ENCODE data around the gene C5orf24.
A peak's percentile ranks its signal among the peaks of the same experiment; 100 is the strongest.

Gene C5orf24

DNA sequence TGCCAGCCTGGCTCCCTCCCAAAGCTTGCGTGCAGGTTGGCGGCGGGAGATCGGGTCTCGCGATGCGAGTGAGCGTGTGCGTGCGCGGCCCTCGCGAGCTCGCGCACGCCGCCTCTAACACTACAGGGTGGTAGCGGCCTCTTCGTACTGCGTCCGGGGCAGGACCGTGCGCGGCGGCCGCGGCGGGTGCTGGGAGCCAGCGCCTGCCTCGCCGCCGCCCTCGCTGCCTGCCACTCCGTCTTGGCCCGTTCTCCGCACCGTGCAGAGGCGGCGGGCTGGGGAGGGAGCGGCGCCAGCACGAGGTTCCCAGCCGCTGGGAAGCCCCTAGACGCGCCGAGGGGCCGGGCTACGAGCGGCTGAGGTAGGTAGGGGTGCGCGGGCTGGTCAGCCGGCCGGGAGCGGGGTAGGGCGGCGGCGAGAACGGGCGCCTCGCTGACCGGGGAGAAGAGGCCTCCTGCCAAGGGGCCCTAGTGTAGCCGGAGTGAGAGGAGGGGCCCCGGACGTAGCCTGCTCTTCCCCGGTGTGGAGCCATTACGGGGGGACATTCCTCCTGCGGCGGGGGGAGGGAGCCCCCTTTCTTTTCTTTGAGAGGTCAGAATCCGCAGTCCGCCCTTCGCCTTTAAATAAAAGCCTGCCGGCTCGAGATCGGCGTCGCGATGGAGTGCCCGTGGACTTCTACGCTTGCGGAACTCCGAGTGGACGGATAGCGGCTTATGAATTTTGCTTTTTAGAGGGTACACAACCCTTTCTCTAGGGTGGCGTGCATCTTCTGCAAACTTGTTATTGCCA, at the start of gene C5orf24:
Gene C5orf24, plus strand, starts transcription at position 117 of the 789 bp plus-strand sequence. CDS start 8,933 bp downstream, outside the sequence.
- Histone ChIP-seq H3K4me1 (ENCODE audit: low read length) (peaks cover 10% of the 10 kb centered on the region), H3K27me3 (replicated peaks; ENCODE audit: insufficient read depth, low read length) (no peaks in the 10 kb centered on the region), H3K27ac (ENCODE audit: low read length) (peak within 1 kb of the TSS; percentile 87), H3K36me3 (replicated peaks; ENCODE audit: insufficient read depth, low read length) (no peaks in the 10 kb centered on the region; the same call in 1 of the 2 replicates), H3K4me3 (ENCODE audit: low read length) (peak within 1 kb of the TSS; percentile 94), H3K9me2 (replicated peaks; ENCODE audit: insufficient read depth, low read length) (no peaks in the 10 kb centered on the region), H2AFZ (ENCODE audit: low read length) (peak within 1 kb of the TSS; percentile 81), H3K9me3 (replicated peaks; ENCODE audit: insufficient read depth, low read length) (no peaks in the 10 kb centered on the region), H3K9ac (ENCODE audit: low read length) (peak within 1 kb of the TSS; percentile 96), H3F3A (ENCODE audit: insufficient read depth, low read length) (peaks cover 15% of the 10 kb centered on the region), H3K79me2 (ENCODE audit: low read length) (peaks cover 36% of the 10 kb centered on the region), H3K4me2 (ENCODE audit: low read depth, low read length) (peak within 1 kb of the TSS; percentile 64), H4K20me1 (ENCODE audit: insufficient read depth, low read length) (no peaks in the 10 kb centered on the region)
- DNase-seq, result peak; percentile 96
- no peak for TF ChIP-seq EZH2phosphoT487 (IDR thresholded peaks at IDR 0.05; ENCODE audit: low read length)

DNA sequence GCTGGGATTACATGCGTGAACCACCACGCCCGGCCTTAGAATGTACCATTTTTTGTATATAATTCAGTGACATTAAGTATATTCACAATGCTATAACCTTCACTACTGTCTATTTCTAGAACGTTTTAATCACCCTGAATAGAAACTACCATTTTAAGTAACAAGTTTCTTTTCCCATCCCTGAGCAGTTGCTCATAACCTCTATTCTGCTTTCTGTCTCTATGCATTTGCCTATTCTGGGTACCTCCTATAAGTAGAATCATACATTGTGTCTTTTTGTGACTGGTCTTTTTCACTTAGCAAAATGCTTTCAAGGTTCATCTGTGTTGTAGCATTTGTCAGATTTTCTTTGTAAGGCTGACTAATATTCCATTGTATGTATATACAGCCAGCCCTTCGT, 47.3 kb upstream of the C5orf24 start:
- no peaks in the 10 kb centered on the region for H3K9me2 ChIP-seq (replicated peaks; ENCODE audit: insufficient read depth, low read length)
- H3K27me3 ChIP-seq (replicated peaks; ENCODE audit: insufficient read depth, low read length), result no peaks in the 10 kb centered on the region
- H3K36me3 ChIP-seq (replicated peaks; ENCODE audit: insufficient read depth, low read length), result peaks cover 4% of the 10 kb centered on the region; the same call in 1 of the 2 replicates
- H3K79me2 ChIP-seq (ENCODE audit: low read length), result 0 out of 2 replicates have a peak, but pooled peaks cover 4% of the 10 kb centered on the region
- peak; percentile 14 for DNase-seq
- H3K4me2 ChIP-seq (ENCODE audit: low read depth, low read length), result no peak overlapping the region
- H3K9ac ChIP-seq (ENCODE audit: low read length), result no peak overlapping the region
- H4K20me1 ChIP-seq (ENCODE audit: insufficient read depth, low read length), result no peaks in the 10 kb centered on the region
- H3K9me3 ChIP-seq (replicated peaks; ENCODE audit: insufficient read depth, low read length), result no peaks in the 10 kb centered on the region
- no peak overlapping the region for H2AFZ ChIP-seq (ENCODE audit: low read length)
- peak overlapping the region; percentile 17; the same call in 1 of the 2 replicates for H3K27ac ChIP-seq (ENCODE audit: low read length)
- peaks cover 3% of the 10 kb centered on the region; the same call in 1 of the 2 replicates for H3K4me1 ChIP-seq (ENCODE audit: low read length)
- TF ChIP-seq, protein P1, sequence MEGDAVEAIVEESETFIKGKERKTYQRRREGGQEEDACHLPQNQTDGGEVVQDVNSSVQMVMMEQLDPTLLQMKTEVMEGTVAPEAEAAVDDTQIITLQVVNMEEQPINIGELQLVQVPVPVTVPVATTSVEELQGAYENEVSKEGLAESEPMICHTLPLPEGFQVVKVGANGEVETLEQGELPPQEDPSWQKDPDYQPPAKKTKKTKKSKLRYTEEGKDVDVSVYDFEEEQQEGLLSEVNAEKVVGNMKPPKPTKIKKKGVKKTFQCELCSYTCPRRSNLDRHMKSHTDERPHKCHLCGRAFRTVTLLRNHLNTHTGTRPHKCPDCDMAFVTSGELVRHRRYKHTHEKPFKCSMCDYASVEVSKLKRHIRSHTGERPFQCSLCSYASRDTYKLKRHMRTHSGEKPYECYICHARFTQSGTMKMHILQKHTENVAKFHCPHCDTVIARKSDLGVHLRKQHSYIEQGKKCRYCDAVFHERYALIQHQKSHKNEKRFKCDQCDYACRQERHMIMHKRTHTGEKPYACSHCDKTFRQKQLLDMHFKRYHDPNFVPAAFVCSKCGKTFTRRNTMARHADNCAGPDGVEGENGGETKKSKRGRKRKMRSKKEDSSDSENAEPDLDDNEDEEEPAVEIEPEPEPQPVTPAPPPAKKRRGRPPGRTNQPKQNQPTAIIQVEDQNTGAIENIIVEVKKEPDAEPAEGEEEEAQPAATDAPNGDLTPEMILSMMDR (IDR thresholded peaks at IDR 0.05; ENCODE audit: low read length), result no peak
- TF ChIP-seq EZH2 (optimal IDR thresholded peaks at IDR 0.05; ENCODE audit: low read depth, low read length), result no peak
- no peak for TF ChIP-seq EZH2phosphoT487 (IDR thresholded peaks at IDR 0.05; ENCODE audit: low read length)
- peaks cover 8% of the 10 kb centered on the region; the same call in 1 of the 2 replicates for H3F3A ChIP-seq (ENCODE audit: insufficient read depth, low read length)
- H3K4me3 ChIP-seq (ENCODE audit: low read length), result no peak overlapping the region

DNA sequence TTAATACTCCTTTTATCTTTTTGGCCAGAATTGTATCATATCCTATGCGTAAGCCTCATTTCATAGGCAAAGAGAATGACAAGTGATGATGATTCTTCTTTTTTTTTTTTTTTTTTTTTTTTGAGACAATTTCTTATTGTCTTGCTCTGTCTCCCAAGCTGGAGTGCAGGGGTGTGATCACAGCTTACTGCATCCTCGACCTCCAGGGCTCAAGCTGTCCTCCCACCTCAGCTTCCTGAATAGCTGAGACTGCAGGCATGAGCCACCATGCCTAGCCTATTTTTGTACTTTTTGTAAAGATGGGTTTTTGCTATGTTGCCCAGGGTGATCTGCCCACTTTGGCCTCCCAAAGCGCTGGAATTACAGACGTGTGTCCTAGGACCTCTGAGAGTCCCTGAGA, 41.9 kb upstream of the C5orf24 start:
- Histone ChIP-seq H3F3A (ENCODE audit: insufficient read depth, low read length) (peaks cover under 1% of the 10 kb centered on the region; the same call in 1 of the 2 replicates), H3K79me2 (ENCODE audit: low read length) (0 out of 2 replicates have a peak, but pooled peaks cover 4% of the 10 kb centered on the region), H3K4me1 (ENCODE audit: low read length) (no peaks in the 10 kb centered on the region), H3K4me2 (ENCODE audit: low read depth, low read length) (no peak overlapping the region), H2AFZ (ENCODE audit: low read length) (no peak overlapping the region), H3K27ac (ENCODE audit: low read length) (no peak overlapping the region), H3K9me3 (replicated peaks; ENCODE audit: insufficient read depth, low read length) (no peaks in the 10 kb centered on the region), H3K36me3 (replicated peaks; ENCODE audit: insufficient read depth, low read length) (peaks cover 3% of the 10 kb centered on the region; the same call in 1 of the 2 replicates), H3K9me2 (replicated peaks; ENCODE audit: insufficient read depth, low read length) (no peaks in the 10 kb centered on the region), H3K4me3 (ENCODE audit: low read length) (no peak overlapping the region), H4K20me1 (ENCODE audit: insufficient read depth, low read length) (no peaks in the 10 kb centered on the region), H3K27me3 (replicated peaks; ENCODE audit: insufficient read depth, low read length) (no peaks in the 10 kb centered on the region), H3K9ac (ENCODE audit: low read length) (no peak overlapping the region)
- TF ChIP-seq EZH2phosphoT487 (IDR thresholded peaks at IDR 0.05; ENCODE audit: low read length) (no peak), EZH2 (optimal IDR thresholded peaks at IDR 0.05; ENCODE audit: low read depth, low read length) (no peak)
- TF ChIP-seq, protein P1 (IDR thresholded peaks at IDR 0.05; ENCODE audit: low read length), result no peak
- DNase-seq, result no peak
